T-helper 1 cell (primary cell): ENCODE results near the gene DLGAP5.
A peak's percentile ranks its signal among the peaks of the same experiment; 100 is the strongest.

Experiments
- DNase-seq, 5 donors: peaks; one replicate each; pipeline ENCODE4 v3.0.0-alpha.2; 2012 to 2020

The DLGAP5 gene

DNA sequence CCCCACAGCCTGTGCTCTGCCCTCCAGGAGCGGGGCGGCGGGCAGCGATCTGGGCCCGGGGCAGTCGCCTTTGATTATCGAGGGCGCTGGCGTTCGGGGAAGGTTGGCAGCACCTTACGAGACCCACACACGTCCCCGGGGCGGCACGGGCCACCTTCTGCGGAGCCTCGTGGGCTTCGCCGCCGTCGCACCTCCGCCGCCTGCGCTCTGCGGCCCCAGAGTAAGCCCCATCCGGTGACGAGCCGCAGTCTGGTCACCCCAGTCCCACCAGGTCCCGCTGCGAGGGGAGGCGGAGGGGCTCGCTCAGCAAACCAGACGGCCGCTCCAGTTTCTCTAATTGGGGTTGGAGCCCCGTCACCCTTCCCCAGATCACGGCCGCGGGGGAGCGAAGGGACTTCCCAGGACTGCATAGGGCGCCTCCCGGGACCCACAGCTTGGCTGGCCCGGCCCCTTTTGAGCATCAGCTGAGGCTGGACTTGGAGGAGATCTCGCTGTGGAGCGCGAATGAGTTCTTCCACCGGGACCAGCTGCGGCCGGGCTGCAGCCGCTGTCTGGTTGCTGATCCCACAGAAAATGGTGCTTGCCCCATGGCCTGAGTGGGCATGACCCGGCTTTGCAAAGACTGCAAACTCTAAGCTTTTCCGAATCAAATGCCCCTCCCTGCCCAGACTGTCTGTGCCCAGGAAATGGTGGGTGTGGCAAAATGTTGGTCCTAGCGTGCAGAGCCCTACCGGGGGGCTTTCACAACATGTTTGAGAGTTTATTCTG is 61.8 kb downstream of the DLGAP5 start:
- DNase-seq = peak; percentile 23 to 49 (median 36)

DNA sequence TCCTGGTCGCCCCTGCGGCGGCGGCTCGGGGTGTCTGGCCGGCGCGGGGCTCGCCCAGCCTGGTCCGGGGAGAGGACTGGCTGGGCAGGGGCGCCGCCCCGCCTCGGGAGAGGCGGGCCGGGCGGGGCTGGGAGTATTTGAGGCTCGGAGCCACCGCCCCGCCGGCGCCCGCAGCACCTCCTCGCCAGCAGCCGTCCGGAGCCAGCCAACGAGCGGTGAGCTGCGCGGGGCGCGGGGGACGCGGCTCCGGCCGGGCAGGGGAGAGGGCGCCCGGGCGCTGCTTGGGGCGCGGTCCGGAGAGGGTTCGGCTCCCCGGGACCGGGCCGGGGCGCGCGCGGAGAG is 62.3 kb downstream of the DLGAP5 start, which contains the start of gene LGALS3:
Gene LGALS3, plus strand, starts transcription at position 167 of the 342 bp plus-strand sequence. CDS start 8,122 bp downstream, outside the sequence.
- DNase-seq = peak in 4 of 5 donors; percentile 13 to 39 (median 30)

DNA sequence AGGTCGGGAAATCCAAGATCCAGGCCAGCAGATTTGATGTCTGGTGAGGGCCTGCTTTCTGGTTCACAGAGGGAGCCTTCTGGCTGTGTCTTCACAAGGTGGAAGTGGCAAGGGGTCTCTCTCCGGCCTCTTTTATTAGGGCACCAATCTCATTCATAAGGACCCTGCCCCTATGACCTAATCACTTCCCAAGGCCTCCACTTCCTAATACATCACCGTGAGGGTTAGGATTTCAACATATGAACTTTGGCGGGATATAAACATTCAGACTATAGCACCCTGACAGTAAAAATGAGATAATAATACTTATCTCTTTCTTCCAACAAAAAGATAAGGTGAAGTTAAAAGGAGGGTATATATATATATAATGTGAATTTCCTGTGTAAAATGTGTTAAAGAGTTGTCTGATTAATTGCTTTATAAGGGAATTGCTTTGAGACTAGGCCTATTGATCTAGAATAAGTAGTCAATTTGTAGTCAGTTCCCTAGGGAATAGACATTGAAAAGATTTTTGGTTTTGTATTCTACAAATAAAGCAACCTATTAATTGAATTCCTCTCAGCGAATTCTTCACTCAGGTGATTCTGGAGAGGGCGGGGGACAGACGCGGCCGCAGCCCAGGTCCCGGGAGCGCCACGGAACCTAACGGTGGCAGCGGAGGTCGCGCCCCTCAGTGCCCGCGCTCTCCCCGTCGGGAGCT is 62.8 kb downstream of the DLGAP5 start:
- DNase-seq = no peak

DNA sequence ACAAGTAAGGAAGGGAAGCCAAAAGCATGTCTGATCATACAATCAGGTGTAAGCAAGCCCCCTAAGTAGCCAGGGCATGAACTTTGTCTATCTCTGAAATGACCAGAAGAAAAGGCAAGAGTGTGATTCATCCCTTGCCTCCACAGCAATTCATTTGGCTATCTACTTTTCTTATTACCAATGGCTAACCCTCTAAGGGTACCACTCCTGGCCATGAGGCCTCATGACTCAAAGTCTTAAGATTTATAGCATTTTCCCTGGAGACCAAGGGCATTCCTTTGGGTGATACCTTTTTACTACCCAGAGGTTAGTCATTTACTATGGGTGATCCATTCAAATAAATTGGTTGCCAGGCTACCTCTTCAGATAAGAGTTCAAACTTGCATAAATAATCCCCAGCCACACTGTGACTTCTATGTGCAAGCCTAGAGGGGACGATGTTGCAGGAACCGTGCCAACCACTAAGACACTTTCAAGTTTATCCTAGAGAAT is 63.9 kb downstream of the DLGAP5 start:
- DNase-seq = no peak

DNA sequence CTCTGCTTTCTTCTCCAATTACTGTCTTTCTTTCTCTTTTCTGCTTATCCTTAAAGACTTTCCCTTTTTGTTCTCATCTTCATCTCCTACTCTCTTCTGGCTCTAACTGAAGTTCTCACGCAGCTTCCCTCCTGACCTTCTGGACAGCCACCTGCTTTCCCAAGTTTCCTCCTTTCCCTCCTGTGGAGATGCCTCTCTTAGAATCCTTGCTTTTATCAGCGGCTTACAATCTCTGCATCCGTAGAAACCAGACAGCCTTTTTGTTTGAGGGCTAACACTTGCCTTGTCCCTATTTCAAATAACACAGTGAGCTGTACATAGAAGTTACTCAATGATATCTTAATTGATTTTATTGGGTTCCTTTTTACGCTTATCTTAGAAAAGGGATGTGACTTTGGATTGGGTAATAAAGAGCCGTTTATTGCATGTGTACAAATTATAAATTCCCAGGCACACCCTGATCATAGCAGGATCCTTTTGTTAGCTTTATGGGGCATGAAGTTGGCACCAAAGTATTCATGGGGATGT is 64.4 kb downstream of the DLGAP5 start:
- DNase-seq = no peak

DNA sequence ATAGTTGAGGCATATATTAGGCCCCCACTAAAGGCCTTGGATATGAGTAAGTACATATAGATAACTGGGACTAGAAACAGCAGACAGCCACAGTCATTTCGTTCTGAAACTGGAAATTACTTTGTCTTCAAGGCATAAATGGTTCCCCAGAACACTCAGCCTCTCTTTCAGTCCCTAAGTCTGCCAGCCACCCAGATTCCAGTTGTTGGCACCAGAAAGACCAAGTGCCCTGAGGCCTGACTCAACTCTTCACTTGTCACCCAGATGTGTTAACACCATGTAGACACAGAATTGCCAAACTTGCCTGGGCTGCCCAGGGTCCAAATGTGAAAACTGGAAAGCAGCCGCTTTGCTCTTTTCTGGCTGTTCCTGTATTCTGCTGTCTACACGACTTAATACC is 65.4 kb downstream of the DLGAP5 start:
- peak in 1 of 5 donors; percentile 13 for DNase-seq

DNA sequence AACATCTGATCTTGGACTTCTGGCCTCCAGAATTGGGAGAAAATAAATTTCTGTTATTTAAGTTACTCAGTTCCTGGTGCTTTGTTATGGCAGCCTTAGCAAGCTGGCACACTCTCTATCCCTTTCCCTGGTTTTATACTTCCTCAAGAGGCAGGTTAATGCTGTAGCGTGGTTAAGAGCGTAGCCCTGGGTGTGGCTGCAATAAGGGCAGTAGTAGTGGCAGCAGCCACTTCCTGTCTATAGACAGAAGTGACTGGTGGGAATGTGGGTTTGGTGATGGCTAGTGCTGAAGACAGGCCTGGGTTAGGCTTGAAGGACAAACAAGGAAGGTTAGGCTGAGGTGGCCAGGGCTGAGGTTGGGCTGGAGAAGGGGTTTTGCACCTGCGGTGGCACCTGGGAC is 66.0 kb downstream of the DLGAP5 start:
- DNase-seq = peak in 1 of 5 donors; percentile 52

DNA sequence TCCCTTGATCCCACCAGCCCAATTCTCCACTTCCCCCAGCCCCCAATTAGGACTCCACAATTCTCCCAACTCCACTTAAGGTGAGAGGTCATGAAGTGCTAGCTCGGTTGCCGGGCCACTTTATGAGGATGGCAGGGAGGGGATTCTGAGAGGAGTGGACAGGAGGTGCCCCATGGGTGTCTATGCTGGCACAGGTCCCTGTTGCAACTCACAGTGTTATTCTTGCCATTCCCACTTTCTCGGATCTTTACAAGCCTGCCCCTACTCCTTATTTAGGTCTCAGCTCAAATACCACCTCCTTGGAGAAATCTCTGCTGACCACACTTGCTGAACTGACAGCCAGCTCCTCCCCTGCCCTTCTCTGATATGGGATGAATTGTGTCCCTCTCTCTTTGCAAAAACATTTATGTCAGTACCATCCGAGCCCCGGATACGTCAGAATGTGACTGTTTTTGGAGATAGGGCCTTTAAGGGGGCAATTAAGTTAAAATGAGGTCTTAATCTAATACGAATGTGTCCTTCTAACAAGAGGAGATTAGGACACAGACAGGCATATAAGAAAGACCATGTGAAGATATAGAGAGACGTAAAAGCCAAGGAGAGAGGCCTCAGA is 66.5 kb downstream of the DLGAP5 start:
- no peak for DNase-seq

DNA sequence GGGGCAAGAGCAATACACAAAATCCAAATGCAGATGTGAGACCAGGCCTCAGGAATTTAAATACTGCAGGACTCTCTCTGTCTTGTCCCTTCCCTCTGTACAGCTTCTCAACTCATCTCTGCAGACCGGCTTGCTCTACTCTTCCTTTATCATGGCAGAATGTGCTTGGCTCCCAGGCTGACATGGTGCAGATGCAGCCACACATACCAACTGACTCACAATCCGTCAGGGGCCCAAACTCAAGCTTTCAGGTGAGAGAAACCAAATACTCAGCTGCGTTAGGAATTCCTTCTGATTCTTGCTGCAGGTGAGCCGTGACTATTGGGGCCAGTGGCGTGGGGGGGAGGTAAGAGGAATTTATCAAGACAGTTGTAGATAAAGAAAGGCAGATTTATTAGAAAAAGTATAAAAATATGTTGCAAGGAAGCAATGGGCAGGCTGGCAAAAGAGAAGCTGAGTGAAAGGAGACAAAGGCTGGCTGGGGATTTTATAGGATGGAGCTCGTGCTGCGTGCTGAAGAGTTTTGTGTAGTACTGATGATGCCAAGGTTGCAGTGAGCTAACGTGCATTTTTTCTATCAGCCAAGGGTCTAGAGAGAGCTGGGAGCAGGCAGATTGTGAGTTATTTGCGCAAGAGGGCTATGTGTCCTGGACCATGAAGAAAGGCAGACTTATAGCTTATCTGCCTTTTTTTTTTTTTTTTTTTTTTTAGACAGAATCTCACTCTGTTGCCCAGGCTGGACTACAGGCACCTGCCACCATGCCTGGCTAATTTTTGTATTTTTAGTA is 67.3 kb downstream of the DLGAP5 start:
- no peak for DNase-seq

DNA sequence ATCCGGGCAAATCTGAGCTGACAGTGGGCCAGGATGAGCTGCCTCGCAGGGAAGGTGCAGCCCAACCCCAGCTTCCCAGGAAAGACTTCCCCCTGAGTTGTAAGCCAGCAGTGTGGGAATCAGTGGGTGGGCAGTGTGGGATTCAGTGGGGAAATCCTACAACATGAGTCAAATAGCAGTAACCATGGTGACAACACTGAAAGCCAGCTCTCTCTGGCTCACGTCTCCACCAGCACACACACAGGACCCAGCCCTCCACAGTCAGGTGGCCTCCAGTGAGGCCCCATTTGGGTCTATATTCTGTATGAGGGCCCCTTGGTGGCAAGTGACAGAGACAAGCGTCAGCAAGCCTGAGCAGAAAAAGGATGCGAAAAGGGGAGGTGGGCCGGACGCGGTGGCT is 68.3 kb downstream of the DLGAP5 start:
- DNase-seq = no peak

DNA sequence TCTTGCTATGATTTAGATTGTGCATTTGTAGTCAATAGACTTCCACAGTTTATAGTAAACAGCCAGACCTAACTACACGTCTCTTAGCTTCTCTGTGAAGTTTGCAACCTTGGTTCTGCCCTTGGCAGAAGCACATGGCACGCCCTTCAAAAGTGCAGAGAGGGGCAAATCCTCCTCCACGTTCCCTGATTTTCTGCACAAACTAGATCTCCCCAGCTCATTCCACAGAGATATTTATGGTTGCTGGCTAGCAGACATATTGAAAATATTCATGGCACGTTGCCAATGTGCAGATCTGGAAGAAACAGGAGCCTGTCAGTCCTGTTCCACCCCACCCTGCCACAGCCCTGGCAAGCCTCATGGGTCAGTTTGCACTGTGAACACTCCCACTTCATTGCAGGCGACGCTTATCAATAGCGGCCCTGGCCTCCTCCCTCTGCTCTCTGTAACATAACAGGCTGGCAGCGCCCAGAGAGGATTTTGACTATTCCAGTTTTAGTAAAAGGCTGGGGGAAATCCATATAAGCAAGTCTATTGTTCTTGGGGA is 68.9 kb downstream of the DLGAP5 start:
- no peak for DNase-seq

DNA sequence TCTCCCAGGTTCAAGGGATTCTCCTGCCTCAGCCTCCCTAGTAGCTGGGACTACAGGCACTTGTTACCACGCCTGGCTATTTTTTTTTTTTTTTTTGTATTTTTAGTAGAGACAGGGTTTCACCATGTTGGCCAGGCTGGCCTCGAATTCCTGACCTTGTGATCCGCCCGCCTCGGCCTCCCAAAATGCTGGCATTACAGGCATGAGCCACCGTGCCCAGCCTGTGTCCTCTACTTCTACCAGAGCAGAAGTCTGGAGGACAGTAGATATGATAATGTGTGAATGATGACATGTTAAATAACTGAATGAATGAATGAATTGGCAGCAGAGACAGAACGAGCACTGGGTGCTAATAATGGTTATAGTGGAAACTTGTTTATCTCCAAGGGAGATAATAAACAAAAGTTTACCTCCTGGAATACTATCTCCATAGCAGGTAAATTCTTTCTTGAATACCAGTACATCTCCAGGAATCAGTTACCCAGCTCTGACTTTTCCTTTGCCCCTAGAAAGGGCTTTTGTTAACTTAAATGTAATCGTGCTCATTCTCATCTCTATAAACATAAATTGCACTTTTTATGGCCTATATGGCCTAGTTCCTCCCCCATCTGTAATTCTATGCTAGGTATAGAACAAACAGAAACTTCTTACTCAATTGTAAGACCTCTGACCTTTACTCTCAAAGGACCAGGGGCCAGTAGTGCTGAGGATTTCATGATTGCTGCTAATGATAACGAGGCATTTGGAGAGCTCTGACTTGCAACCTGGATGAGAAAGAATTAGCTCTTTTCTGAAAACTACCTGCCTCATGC is 69.6 kb downstream of the DLGAP5 start:
- no peak for DNase-seq

DNA sequence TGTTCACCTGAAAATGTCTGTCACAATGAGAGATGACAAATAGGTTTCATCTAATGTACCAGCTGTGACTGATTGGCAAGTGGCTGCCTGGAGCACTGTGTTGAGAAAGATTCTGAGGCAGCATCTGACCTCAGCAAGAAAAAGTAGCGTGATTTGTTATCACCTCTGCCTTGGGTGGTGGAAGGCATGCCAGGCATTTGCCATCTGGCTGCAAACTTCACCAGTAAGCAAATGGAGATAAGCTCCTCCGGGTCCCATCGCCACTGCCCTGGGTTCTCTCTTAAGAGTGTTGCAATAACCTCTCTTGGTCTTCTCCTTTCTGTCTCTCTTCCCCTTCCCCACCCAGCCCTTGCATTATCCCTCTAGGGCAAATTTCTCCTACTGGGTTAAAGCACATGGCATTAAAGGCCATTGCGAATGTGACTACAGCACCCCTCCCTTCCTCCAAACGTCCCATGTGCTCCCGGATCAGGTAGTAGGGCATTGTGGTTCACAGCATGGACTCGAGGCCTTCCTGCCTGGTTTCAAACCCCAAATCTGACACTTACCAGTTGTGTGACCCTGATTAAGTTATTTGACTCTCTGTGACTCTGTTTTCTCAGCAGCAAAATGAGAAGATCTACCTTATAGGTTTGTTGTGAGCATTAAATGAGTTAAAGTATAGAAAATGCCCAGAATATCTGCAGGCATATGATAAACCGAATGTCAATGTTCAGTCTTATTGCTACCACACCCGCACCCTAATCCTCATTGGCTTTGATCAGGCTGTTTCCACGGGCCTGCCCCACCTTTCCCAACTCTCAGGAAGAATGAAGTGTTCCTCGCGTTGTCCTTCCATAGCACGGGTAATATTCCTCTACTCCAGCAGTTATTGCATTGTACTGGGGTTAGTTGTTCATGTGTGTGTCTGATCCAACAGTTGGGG is 70.6 kb downstream of the DLGAP5 start:
- no peak for DNase-seq

DNA sequence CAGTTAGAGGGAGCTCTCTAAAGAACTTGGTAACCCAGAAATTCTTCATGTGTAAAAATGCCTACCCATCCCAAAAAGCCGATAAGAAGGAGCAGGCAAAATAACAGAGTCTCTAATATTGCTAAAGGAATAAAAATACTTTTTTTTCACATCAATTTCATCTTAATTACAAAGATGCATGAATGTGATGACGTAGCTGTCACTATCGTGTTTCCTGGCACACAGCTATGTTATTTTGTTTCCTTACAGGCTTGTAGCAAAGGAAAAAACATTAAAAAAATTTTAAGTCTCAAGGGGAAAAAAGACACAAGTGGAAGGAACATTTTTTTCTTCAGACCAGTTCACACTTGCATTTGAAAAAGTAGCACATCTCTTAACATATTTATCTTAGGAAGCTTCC is 72.6 kb downstream of the DLGAP5 start:
- no peak for DNase-seq

DNA sequence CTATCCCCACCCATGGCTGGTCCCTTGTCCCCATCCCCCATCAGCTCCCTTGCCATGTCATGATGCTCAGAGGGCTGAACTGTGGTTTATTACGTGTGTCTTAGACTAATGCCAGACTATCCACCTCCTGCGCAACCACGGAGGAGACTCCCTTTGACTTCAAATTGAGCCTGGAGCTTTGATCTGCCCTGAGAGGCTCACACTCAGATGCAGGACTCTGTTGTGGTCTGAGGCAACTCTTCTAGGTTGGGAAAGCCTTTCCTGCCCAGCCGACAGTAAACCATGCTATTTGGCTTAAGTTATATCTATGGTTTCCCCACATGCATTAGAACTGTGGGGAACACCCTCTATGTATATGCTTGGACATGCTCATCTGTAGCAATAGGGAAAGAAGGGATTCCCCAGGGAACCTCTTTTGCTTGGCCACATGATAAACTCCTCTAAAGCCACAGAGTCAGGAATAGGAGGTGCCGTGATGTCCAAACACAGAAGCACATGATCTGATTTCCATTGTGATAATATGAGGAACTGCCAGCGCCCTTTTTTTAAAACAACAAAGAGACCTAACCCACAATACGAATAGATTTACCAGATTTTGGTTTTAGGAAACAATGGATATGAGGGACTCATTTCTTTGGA is 73.5 kb downstream of the DLGAP5 start:
- no peak for DNase-seq

DNA sequence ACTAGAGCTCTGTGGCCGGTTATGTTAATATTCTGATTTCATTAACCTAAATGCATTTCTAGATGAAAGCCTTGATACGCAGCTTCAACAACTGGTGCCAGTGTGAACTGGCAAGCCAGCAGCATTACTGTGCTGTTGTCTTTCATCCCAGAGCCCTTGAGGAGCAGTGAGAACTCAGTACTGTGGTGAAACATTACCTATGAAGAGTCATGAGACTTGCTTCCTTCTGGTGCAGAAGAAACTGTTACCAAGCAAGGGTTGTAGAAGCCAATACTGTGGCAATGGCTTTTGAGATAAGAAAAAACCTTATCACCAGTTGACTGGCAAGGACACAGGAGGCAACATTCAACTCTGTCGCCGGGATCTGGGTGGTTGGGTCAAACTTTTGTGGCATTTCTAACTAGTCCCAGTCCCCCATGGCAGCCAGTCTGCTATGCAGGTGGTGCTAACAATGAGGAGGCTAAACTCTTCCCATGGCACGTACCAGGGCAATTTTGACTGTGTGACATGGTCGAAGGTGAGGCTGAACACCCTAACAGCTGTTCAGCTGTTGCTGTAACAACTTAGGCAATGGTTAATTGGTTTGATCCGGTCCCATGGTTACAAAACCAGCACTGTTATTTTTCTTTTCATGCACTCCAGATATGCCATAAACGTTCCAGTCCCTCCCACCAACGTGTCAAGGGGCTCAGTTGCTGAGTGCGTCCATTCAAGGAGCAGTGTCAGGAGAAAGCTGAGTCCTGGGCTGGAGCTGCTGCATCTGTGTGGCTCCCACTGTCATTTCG is 74.9 kb downstream of the DLGAP5 start:
- DNase-seq = no peak

DNA sequence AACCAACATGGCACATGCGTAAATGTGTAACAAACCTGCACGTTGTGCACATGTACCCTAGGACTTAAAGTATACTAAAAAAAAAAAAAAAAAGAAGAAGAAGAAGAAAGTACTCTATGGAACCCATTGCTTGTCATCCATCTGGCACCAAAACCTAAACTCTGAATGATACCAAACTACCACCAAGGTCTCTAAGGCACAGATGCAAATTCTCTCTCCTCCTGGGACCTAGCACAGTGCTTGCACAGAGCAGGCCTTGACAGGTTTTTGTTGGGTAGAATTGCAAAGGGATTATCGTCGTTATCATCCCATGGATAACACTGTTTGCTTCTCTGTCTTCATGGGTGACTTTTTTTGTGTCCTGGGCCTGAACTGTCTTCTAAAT is 75.5 kb downstream of the DLGAP5 start:
- DNase-seq = no peak

DNA sequence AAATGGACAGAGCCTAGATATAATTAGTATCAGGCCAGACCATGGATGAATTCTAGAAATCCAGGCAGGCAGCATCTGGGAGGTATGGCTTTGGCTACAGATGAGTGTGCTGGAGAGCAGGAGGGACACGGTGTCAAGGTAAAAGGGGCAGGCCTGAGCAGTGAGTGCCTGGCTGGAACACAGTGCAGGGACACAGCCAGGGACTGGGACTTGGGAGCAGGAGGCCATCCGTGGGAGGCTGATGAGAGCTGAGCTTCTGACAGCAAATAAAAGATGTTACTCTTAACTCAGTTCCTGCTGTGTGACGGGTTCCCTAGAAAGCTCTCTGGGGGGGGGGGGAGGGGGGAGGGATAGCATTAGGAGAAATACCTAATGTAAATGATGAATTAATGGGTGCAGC is 75.9 kb downstream of the DLGAP5 start:
- DNase-seq = no peak

DNA sequence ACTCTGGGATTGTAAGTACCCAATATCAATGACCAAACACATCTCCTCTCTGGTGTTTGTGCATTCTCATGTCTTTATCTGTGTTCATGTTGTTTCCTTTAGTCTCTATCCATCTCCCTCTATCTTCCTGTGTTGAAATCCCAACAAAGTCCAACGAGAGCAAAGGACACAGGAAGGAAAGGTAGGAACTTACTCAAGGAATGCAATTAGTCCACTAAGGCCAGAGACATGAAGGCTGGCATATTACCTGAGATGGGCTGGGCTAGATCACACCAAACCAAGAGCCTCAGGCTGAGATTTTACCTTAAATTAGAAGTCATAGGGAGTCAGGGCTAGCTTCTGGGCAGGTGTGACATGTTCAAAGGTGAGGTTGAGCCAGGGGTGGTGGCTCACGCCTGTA is 76.7 kb downstream of the DLGAP5 start:
- no peak for DNase-seq
